HG03175 (cell line): ENCODE data around the gene CLCN1.

Experiments used
- ATAC-seq: cut with Tn5 transposase; IDR thresholded peaks from one replicate; pipeline ENCODE4 v1.9.1; 2021; ENCODE audit warnings: mild to moderate bottlenecking, moderate library complexity; ENCODE audit not compliant: unreplicated experiment

CLCN1 gene

DNA sequence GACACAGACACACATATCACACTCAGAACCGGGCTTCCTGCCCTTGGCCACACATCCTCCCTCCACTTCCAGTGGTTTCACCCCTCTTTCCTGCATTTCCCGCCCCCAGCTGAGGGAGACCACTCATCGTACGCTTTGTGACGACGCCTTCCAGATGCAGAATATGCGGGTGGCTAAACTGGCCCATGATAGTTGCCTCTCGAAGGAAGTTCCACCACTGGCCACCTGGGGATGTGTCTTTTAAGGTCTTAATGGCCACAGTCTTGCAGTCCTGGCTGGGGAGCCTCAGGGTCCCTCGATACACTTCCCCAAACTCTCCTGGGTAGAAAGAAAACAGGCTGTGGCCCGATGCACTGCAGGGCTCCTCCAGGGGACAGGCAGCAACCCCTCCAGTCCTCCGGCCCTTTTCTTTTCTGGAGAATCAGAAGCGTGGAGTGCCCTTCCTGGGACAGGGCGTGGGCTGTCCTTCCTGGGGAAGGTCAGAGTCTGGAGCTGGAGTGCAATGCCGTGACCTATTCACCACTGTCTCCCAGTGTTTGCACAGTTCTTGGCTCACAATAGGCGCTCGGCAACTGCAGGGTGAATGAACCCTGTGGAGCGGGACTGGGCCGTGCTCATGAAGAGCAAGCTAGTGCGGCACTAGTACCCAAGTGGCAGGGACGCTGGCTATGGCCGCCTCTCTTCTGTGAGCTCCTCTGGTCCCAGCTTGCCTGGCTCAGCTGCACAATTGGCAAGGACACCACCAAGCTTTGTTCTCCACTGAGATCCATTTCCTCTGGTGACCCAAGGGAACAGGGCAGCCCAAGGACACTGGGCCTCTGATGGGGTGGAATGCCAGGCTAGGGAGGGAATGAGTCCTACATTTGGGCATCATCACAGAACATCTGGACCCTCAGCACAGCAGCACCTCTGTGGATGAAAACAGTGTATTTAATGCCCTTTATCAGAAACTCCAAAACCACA is 79.6 kb downstream of the CLCN1 start:
- peak; percentile 58 for ATAC-seq

DNA sequence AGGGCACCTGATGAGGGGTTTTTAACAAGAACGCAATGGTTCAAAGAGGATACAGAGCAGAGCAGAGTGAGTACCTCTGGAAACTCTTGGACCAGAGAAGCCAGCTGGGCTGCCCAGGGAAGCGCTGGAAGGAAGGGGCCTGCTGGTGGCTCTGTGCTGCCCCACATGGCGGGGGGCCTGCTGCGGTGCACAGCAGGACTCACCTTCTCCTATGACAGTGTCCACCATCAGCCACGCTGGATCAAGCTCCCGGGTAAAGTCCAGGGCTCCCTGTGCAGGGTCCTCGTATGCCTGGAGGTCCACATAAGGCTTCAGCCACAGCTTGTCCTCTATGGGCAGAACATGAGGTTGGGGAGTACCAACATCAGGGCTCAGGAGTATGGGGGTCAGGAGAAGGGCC is 80.3 kb downstream of the CLCN1 start:
- ATAC-seq, result no peak

DNA sequence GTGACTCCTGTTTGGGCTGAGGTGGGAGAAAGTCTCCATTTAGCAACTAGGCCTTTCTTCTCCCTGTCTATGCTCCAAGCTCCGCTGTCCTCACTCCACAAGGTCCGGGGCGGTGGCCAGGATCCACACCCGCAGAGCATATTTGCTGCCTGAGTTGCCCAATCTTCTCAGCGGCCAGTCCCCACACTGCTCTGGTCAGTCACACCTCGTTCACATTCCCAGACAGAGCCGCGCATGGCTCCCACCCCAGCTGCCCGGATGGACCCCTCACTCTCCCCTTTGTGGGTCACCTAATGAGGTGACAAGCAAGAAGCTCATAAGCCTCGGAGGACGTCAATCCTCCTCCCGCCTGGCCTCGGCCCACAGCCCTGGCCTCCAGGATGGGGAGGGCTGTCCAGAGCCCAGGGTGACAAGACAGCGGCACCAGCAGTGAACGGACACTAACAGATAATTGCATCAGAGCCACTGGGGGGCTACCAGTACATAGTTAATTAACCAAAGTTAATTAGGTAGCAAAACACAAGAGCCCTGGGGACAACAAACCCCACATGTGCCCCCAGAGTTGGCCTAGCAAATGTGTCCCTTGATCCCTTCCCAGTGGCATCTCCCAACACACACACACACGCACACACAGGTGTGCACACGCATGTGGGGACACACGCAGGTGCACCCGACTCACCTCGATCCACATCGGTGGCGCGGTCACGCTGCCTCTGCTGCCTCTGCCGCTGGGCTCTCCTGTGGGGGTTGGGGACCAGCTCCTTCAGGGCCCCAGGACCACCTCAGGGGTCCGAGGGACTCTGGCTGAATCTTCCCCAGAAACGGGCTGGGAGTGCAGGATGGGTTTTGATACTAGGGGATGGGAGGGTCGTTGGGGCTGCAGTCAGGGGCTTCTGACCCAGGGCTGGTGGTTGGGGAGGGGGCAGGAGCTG is 81.0 kb downstream of the CLCN1 start:
- ATAC-seq, result no peak

DNA sequence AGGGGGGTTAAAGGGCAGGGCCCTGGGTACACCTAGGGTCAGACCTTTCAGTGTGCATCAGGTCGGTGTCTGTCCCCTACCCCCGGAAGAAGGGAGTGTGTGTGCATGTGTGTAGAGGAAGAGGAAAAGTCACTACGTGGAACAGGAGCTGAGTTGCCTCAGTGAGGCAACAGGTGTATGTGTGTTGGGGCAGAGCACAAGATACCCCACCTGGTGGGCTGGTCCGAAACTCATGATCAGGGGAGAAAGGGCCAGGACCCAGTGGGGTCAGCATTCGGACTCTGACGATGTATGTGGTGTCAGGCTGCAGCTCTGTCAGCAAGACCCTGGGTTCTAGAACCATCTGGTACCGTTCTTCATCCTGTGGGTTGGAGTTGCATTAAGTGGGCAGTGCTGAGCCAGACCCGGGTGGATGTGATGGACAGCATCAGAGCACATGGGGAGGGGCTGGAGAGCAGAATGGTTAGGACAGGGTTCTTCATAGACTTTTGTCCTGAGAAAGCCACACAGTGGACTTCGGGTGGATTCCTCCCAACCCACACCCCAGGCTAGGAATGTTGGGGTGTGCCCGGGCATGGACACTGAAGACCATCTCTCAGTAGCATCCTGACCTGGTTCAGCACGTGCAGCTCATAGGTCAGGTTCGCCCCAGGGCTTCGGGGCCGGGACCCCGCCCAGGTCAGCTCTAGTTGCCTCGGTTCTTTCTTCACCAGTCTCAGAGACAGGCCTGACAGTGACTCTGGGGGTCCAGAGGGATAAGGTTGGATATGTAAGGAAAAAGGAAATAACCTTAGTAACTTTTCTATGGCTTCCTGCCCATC is 82.0 kb downstream of the CLCN1 start:
- no peak for ATAC-seq

DNA sequence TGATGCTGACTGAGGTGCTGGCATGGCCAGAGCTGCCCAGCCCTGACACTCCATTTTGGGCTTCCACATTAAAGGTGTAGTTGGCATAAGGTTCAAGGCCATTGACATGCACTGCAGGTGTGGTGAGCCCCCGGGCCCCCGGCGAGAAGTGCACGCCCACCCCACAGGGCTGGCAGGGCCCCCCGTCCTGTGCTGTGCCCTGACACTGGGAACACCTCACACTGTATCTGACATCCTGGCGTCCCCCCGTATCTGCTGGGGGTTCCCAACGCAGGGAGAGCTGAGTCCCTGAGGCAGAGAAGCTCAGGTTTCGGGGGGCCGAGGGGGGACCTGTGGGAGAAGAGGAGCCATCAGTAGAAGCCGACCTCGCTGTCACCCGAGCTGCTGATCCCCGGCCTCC is 82.7 kb downstream of the CLCN1 start:
- ATAC-seq, result no peak

DNA sequence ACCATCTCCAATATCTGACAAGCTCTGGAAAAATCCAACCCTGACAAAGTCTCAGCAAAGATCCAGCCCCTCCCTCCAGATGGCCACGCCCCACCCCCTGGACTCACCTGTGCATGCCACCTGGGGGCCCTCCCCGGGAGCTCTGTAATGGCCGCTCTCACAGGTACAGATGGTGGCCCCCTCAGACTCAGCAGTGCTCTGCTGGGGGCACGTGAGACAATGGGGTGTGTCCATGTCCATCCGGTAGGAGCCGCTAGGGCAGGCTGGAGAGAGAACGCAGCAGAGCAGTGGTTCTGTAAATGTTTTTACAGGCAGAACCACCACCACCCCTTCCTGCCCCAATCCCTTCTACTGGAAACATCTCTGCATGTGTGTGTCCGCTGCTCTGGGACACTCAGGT is 83.2 kb downstream of the CLCN1 start:
- no peak for ATAC-seq

DNA sequence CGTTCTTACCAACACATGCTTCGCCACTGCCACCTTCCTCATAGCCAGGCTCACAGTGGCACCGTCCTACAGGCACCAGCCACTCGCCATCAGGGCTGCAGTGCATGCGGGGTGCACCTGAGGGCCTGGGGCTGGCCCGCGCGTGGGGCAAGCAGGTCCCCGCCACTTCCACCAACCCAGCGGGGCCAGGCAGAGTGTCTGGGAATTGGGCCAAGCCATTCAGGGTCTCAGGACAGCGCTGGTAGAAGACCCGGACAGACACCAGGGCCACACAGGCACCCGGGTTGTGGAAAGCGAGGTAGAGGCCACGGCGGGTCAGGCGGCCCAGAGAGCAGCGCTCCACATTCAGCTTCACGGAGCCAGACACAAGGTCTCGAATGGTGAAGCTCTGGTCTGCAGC is 83.7 kb downstream of the CLCN1 start:
- no peak for ATAC-seq

DNA sequence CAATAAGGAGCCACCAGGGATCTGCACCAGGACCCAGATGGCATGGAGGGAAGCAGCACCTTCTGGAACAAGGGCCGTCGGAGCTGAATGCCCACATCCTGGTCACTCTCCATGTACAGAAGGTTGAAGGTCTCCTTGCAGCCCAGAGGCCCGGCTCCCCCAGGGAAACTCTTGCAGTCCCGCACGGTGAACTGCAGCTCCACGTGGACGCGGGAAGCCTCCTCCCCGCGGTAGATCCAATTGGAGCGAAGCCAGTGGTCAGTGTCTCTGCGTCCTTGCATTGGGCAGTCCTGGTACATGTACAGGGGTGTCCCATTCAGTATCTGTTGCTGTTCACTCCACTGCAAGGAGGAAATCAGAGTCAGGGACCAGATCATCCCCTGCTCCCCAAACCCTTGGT is 85.4 kb downstream of the CLCN1 start:
- ATAC-seq, result no peak
